ENCODE data around the gene ANTXR2. TPM values are rescaled to one million over a fixed set of nuclear protein-coding genes. Genes with fewer than 3 reads are reported as not detected.

Gene ANTXR2
- polyA plus RNA-seq, 4 donors, result 60.7 to 99.7 (median 80.8) TPM

GRCh38 chr4:79881407-79881806, 191.6 kb downstream of the ANTXR2 start:
- no peak for DNase-seq (ENCODE audit: low read depth in 4 of 4, low spot score in 3 of 4)

- DNase-seq (ENCODE audit: low read depth in 4 of 4, low spot score in 3 of 4), result no peak
These were observed 195.5 kb downstream of the ANTXR2 start for GRCh38 chr4:79877511-79877910.

GRCh38 chr4:79875344-79875899, 197.6 kb downstream of the ANTXR2 start:
- DNase-seq (ENCODE audit: low read depth in 4 of 4, low spot score in 3 of 4), result no peak

GRCh38 chr4:79874197-79874596, 198.8 kb downstream of the ANTXR2 start:
- no peak for DNase-seq (ENCODE audit: low read depth in 4 of 4, low spot score in 3 of 4)

- DNase-seq (ENCODE audit: low read depth in 4 of 4, low spot score in 3 of 4), result no peak
These were observed 200.3 kb downstream of the ANTXR2 start for GRCh38 chr4:79872738-79873137.

- DNase-seq (ENCODE audit: low read depth in 4 of 4, low spot score in 3 of 4), result no peak
These were observed 201.1 kb downstream of the ANTXR2 start for GRCh38 chr4:79871961-79872360.

- no peak for DNase-seq (ENCODE audit: low read depth in 4 of 4, low spot score in 3 of 4)
These were observed 203.3 kb downstream of the ANTXR2 start for GRCh38 chr4:79869597-79870237.

- no peak for DNase-seq (ENCODE audit: low read depth in 4 of 4, low spot score in 3 of 4)
These were observed 207.8 kb downstream of the ANTXR2 start for GRCh38 chr4:79865201-79865597.

- no peak for DNase-seq (ENCODE audit: low read depth in 4 of 4, low spot score in 3 of 4)
These were observed 208.4 kb downstream of the ANTXR2 start for GRCh38 chr4:79864500-79865200.

- no peak for DNase-seq (ENCODE audit: low read depth in 4 of 4, low spot score in 3 of 4)
These were observed 209.7 kb downstream of the ANTXR2 start for GRCh38 chr4:79863333-79863732.

GRCh38 chr4:79862821-79863220, 210.2 kb downstream of the ANTXR2 start:
- no peak for DNase-seq (ENCODE audit: low read depth in 4 of 4, low spot score in 3 of 4)

- DNase-seq (ENCODE audit: low read depth in 4 of 4, low spot score in 3 of 4), result no peak
These were observed 215.2 kb downstream of the ANTXR2 start for GRCh38 chr4:79857811-79858210.

GRCh38 chr4:79856196-79856595, 216.8 kb downstream of the ANTXR2 start:
- DNase-seq (ENCODE audit: low read depth in 4 of 4, low spot score in 3 of 4), result no peak

- peak; percentile 12 to 25 (median 12) for DNase-seq (ENCODE audit: low read depth in 4 of 4, low spot score in 3 of 4)
These were observed 218.1 kb downstream of the ANTXR2 start for GRCh38 chr4:79854856-79855502.

GRCh38 chr4:79852305-79852730, 220.7 kb downstream of the ANTXR2 start:
- no peak for DNase-seq (ENCODE audit: low read depth in 4 of 4, low spot score in 3 of 4)

- DNase-seq (ENCODE audit: low read depth in 4 of 4, low spot score in 3 of 4), result no peak
These were observed 221.3 kb downstream of the ANTXR2 start for GRCh38 chr4:79851625-79852304.

Other genes with a start within 250 kb of the ANTXR2 start
- 1 to 10 TPM; 1.4 to 2.6 (median 2.3) TPM for gene PRDM8, start 124.3 kb upstream of the ANTXR2 start, polyA plus RNA-seq (ENCODE audit: insufficient read length in 4 of 4)
- under 1 TPM in 3 of 4 donors, not detected in 1; 0.03 to 0.13 (median 0.06) TPM for gene FGF5, start 193.4 kb upstream of the ANTXR2 start, polyA plus RNA-seq (ENCODE audit: insufficient read length in 4 of 4)

All from right renal pelvis (tissue), 4 donors.